WTC11 (cell line): ENCODE measurements around the gene ZNF593OS. TPM values are rescaled to one million over a fixed set of nuclear protein-coding genes. Genes with fewer than 3 reads are reported as not detected.

Source experiments
- ATAC-seq: fragments of 200-7000 bp; cut with Tn5 transposase; 2 replicates; pipeline ENCODE4 v1.10.0; 2021; ENCODE audit warnings: mild to moderate bottlenecking, moderate library complexity
- CTCF ChIA-PET: fragments of 300-600 bp; sonication (Branson Sonifier 250); formaldehyde crosslinking; loops from one replicate; lab custom pipeline; 2021; ENCODE audit warnings: antibody characterized with exemption; lab: Charles Lee
- POLR2A ChIA-PET: fragments of 350-600 bp; sonication (Branson Sonifier 250); formaldehyde crosslinking; loops from one replicate; lab custom pipeline; 2021; ENCODE audit warnings: antibody characterized with exemption; lab: Charles Lee
- DNase-seq: peaks from one replicate; pipeline ENCODE4 v3.0.0; 2021; ENCODE audit warnings: low spot score
- H3K27ac Mint-ChIP-seq: 2 replicates; pipeline ENCODE4 v1.8.0; 2021; ENCODE audit warnings: mixed read lengths
- H3K27me3 Mint-ChIP-seq: 2 replicates; pipeline ENCODE4 v1.8.0; 2021; ENCODE audit warnings: low read depth, mild to moderate bottlenecking, moderate library complexity, mixed read lengths
- H3K36me3 Mint-ChIP-seq: 2 replicates; pipeline ENCODE4 v1.8.0; 2021; ENCODE audit warnings: mixed read lengths
- H3K4me1 Mint-ChIP-seq: 2 replicates; pipeline ENCODE4 v1.8.0; 2022; ENCODE audit warnings: mixed read lengths
- H3K4me3 Mint-ChIP-seq: 2 replicates; pipeline ENCODE4 v1.8.0; 2021; ENCODE audit warnings: mild to moderate bottlenecking, moderate library complexity, mixed read lengths
- H3K9me3 Mint-ChIP-seq: 2 replicates; pipeline ENCODE4 v1.8.0; 2021; ENCODE audit warnings: mixed read lengths
- CTCF ChIP-seq: fragments of 200-600 bp; IDR thresholded peaks from 2 replicates; pipeline ENCODE4 v1.8.0; 2022; ENCODE audit warnings: antibody characterized with exemption
- E2F4 ChIP-seq: sonication (generic); formaldehyde crosslinking; IDR thresholded peaks from 2 replicates; pipeline ENCODE4 v1.8.1; 2022; ENCODE audit warnings: low read depth, mild to moderate bottlenecking, moderate library complexity, missing genetic modification reagents, borderline replicate concordance
- GABPB1 ChIP-seq: sonication (generic); formaldehyde crosslinking; IDR thresholded peaks from 2 replicates; pipeline ENCODE4 v1.8.1; 2023; ENCODE audit warnings: mild to moderate bottlenecking, missing genetic modification reagents
- GTF2I ChIP-seq: fragments of 250-450 bp; sonication (Bioruptor Pico); conservative IDR thresholded peaks from 2 replicates; pipeline ENCODE4 v1.4.0; 2021; ENCODE audit warnings: mild to moderate bottlenecking
- PRDM15 ChIP-seq: sonication (generic); formaldehyde crosslinking; IDR thresholded peaks from 2 replicates; pipeline ENCODE4 v1.8.0; 2022; ENCODE audit warnings: missing genetic modification reagents
- STAT6 ChIP-seq: sonication (generic); formaldehyde crosslinking; conservative IDR thresholded peaks from 2 replicates; pipeline ENCODE4 v1.8.1; 2023; ENCODE audit warnings: mild to moderate bottlenecking, low read depth, missing genetic modification reagents, moderate library complexity
- ZNF138 ChIP-seq: sonication (generic); formaldehyde crosslinking; conservative IDR thresholded peaks from 2 replicates; pipeline ENCODE4 v1.8.1; 2022; ENCODE audit warnings: mild to moderate bottlenecking, moderate library complexity, missing genetic modification reagents
- ZNF423 ChIP-seq: fragments of 250-450 bp; sonication (Bioruptor Pico); IDR thresholded peaks from 2 replicates; pipeline ENCODE4 v2.1.2; 2022; ENCODE audit warnings: mild to moderate bottlenecking, moderate library complexity
- total RNA-seq: library from RNA; stranded (reverse); gene quantifications from 3 replicates; pipeline ENCODE4 v1.2.3, GENCODE V29; 2021

The ZNF593OS gene
- total RNA-seq, 1 experiment from 2014 or later: not detected

- no peak for TF ChIP-seq PRDM15 (CRISPR knock-in tag)
- TF ChIP-seq, all 79 proteins: peak for 0
Measured at GRCh38 chr1:26148887-26149286, 22.7 kb downstream of the ZNF593OS start (continued).

GRCh38 chr1:26145960-26146294 lies 25.7 kb downstream of the ZNF593OS start:
- Mint-ChIP-seq H3K4me1 (no peaks in the 10 kb centered on the region), H3K36me3 (no peaks in the 10 kb centered on the region), H3K9me3 (no peaks in the 10 kb centered on the region), H3K27ac (no peak overlapping the region), H3K27me3 (peaks cover 64% of the 10 kb centered on the region), H3K4me3 (no peak overlapping the region)
- TF ChIP-seq E2F4 (CRISPR knock-in tag): no peak
- no peak for TF ChIP-seq GABPB1 (CRISPR knock-in tag)
- no peak for TF ChIP-seq ZNF138
- no peak for TF ChIP-seq CTCF
- ChIA-PET POLR2A (interaction anchor here (1.4 kb wide), 1 partner anchor 9 kb away, joined by 3 read pairs; no protein-coding TSS in a partner anchor), CTCF (interaction anchor here (1.2 to 4.9 kb wide), 13 partner anchors 10 to 182 kb away, joined by 4 to 136 read pairs (median 26); partner anchors contain the start of genes C1orf232, PDIK1L, SLC30A2 and ZNF593)
- DNase-seq (no peak), ATAC-seq (no peak)

- Mint-ChIP-seq H3K4me3 (no peak overlapping the region), H3K9me3 (no peaks in the 10 kb centered on the region), H3K27ac (no peak overlapping the region), H3K4me1 (no peaks in the 10 kb centered on the region), H3K36me3 (no peaks in the 10 kb centered on the region), H3K27me3 (peaks cover 58% of the 10 kb centered on the region)
- ATAC-seq: peak; percentile 97
- peak; percentile 86 for DNase-seq
- POLR2A ChIA-PET: interaction anchor here (0.6 to 1.4 kb wide), 3 partner anchors 10 to 40 kb away, joined by 3 read pairs; no protein-coding TSS in a partner anchor
- CTCF ChIA-PET: interaction anchor here (0.6 to 4.9 kb wide), 60 partner anchors 10 to 272 kb away, joined by 3 to 136 read pairs (median 4); partner anchors contain the start of genes C1orf232, CATSPER4, CEP85 and CNKSR1
- no peak for TF ChIP-seq GTF2I (CRISPR knock-in tag)
- TF ChIP-seq ZNF423 (CRISPR knock-in tag): peak; percentile 75
- peak; percentile 58 for TF ChIP-seq CTCF
- TF ChIP-seq STAT6 (CRISPR knock-in tag): no peak
Measured at GRCh38 chr1:26145041-26145959, 26.3 kb downstream of the ZNF593OS start.
